Astrocyte (in vitro differentiated cells and primary cell): ENCODE results near the gene CDS2.

Experiments used
- CTCF ChIP-seq: IDR thresholded peaks from 2 replicates; pipeline ENCODE4 v1.5.1; 2011; ENCODE audit warnings: low read depth, mild to moderate bottlenecking, inconsistent platforms, low read length, moderate library complexity; ENCODE audit not compliant: insufficient read depth
- EZH2 ChIP-seq: IDR thresholded peaks from 2 replicates; pipeline ENCODE4 v1.6.1; 2012; ENCODE audit warnings: mild to moderate bottlenecking, low read length, inconsistent platforms; ENCODE audit not compliant: insufficient read depth

GRCh38 chr20:5188736-5189135 is 61.9 kb downstream of the CDS2 start:
- TF ChIP-seq EZH2 (no peak), CTCF (no peak)
